Right lobe of liver (tissue), 6 donors: ENCODE results near the gene NUPR1. TPM values are rescaled to one million over a fixed set of nuclear protein-coding genes. Genes with fewer than 3 reads are reported as not detected.

Experiments used
- ATAC-seq, 4 donors: fragments of 200-7000 bp; cut with Tn5 transposase; one replicate each; pipeline ENCODE4 v1.9.1; 2020; ENCODE audit warnings: mild to moderate bottlenecking in 4 of 4, moderate library complexity in 4 of 4
- DNase-seq, 3 donors: peaks; one replicate each; pipeline ENCODE4 v3.0.0-alpha.2; 2020
- H3K27ac ChIP-seq, 3 donors: fragments of 200-600 bp; one replicate each; pipeline ENCODE4 v1.8.0; 2022
- H3K27me3 ChIP-seq, 2 donors: fragments of 200-600 bp; one replicate each; pipeline ENCODE4 v1.8.0; 2022
- H3K36me3 ChIP-seq, 4 donors: fragments of 200-600 bp; sonication (generic) in 1 of 4; one replicate each; pipeline versions ENCODE4 v1.5.1 to v1.8.0; 2017 to 2022; ENCODE audit warnings: control low read depth in 1 of 4
- H3K4me1 ChIP-seq, 4 donors: fragments of 200-600 bp; sonication (generic) in 1 of 4; one replicate each; pipeline versions ENCODE4 v1.5.1 to v1.8.0; 2017 to 2022; ENCODE audit warnings: control low read depth in 1 of 4
- H3K4me3 ChIP-seq, 3 donors: fragments of 200-600 bp; one replicate each; pipeline ENCODE4 v1.8.0; 2022
- H3K9me3 ChIP-seq, 4 donors: fragments of 200-600 bp; sonication (generic) in 1 of 4; one replicate each; pipeline versions ENCODE4 v1.5.1 to v1.8.0; 2017 to 2022; ENCODE audit warnings: control low read depth in 1 of 4
- CTCF ChIP-seq, 4 donors: fragments of 200-600 bp in 3 of 4; fragments of 450-650 bp in 1 of 4; IDR thresholded peaks; one replicate each; pipeline versions ENCODE4 v1.5.1 to v1.8.0; 2016 to 2022; ENCODE audit warnings: antibody characterized with exemption in 4 of 4, mild to moderate bottlenecking in 2 of 4
- POLR2A ChIP-seq: fragments of 450-650 bp; IDR thresholded peaks from one replicate; pipeline ENCODE4 v1.6.1; 2017; ENCODE audit warnings: antibody characterized with exemption, mild to moderate bottlenecking
- WGBS: methylation state at CpG from one replicate; pipeline ENCODE4 v1.1.6; 2018; ENCODE audit warnings: low coverage, low lambda C conversion rate; ENCODE audit not compliant: insufficient coverage; ENCODE audit errors: missing lambda C conversion rate; 5-methylcytosine and 5-hydroxymethylcytosine counted together
- intact Hi-C, 2 donors: fragments of 100-400 bp; cut with DNase I; formaldehyde crosslinking; loops; one replicate each; pipeline versions ENCODE4 v1.11.2 to v1.14.1; 2022
- total RNA-seq, 6 experiments: library from RNA; depleted of rRNA in 2 of 6; stranded (reverse); fragments of >200 nt in 2 of 6; fragmentation: NEBNext Ultra II Directional in 3 of 6; extraction: Animal tissue kit (Norgen Biotek cat#: 25700) in 3 of 6; gene quantifications; one replicate each; pipeline versions ENCODE4 v1.1.0 to v1.2.4, GENCODE V29; 2016 to 2023
- donor health status: DM: no; HTN: yes; CAD: no.
- donor health status: DM: no; HTN: no; CAD: no.
- donor health status: DM: no; HTN: no; CAD: no.
- donor health status: DM: no; HTN: yes; CAD: no.
- donor health status: DM: no; HTN: yes; CAD: no.

The NUPR1 gene
- total RNA-seq, 6 experiments from 2014 or later: 33.4 to 188 (median 80.7) TPM

GRCh38 chr16:28498666-28499381, 40.0 kb downstream of the NUPR1 start:
- ATAC-seq (no peak), DNase-seq (no peak)
- Histone ChIP-seq H3K9me3 (no peaks in the 10 kb centered on the region), H3K4me3 (no peak overlapping the region), H3K4me1 (no peaks in the 10 kb centered on the region), H3K27ac (no peak overlapping the region), H3K27me3 (no peaks in the 10 kb centered on the region), H3K36me3 (peaks cover 0 to 9% (median 0%) of the 10 kb centered on the region in 4 donors)
- intact Hi-C loops: loop anchor here in 1 of 2 donors (10.0 kb wide), 1 partner anchor 56 kb away; the partner anchor contains the start of gene SGF29
- WGBS: 92% methylated on average over 8 of the region's 15 CpGs
- TF ChIP-seq CTCF (IDR thresholded peaks at IDR 0.05): no peak
- no peak for TF ChIP-seq POLR2A

GRCh38 chr16:28497861-28498599, 40.7 kb downstream of the NUPR1 start:
- Histone ChIP-seq H3K27me3 (no peaks in the 10 kb centered on the region), H3K4me1 (no peaks in the 10 kb centered on the region), H3K4me3 (no peak overlapping the region), H3K27ac (no peak overlapping the region), H3K9me3 (no peaks in the 10 kb centered on the region), H3K36me3 (peaks cover 0 to 9% (median 0%) of the 10 kb centered on the region in 4 donors)
- DNase-seq (no peak), ATAC-seq (no peak)
- TF ChIP-seq POLR2A: no peak
- no peak for TF ChIP-seq CTCF (IDR thresholded peaks at IDR 0.05)
- intact Hi-C loops: loop anchor here in 1 of 2 donors (10.0 kb wide), 1 partner anchor 57 kb away; the partner anchor contains the start of gene SGF29
- no CpG with 5 or more reads among the region's 33 CpGs for WGBS

DNA sequence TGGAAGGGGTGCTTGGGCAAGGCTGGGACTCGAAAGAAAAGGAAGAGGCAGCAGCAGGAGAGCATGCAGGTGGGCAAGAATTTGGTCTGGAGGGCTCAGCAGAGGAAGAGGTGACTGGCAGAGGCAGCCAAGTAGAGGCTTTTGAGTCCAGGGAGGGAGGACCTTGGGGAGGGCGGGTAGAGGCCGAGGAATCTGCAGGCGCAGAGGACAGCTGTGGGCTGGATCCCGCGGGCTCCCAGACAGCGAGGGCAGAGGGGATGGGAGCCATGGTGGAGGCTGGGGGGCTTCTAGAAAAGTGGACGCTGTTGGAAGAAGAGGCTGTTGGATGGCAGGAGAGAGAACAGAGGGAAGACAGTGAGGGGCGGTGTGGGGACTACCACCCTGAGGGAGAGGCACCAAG, 41.4 kb downstream of the NUPR1 start:
- no peaks in the 10 kb centered on the region for H3K27me3 ChIP-seq
- H3K27ac ChIP-seq: no peak overlapping the region
- H3K4me3 ChIP-seq: no peak overlapping the region
- TF ChIP-seq CTCF (IDR thresholded peaks at IDR 0.05): no peak
- no peak for TF ChIP-seq POLR2A
- peaks cover 0 to 9% (median 0%) of the 10 kb centered on the region in 4 donors for H3K36me3 ChIP-seq
- peaks cover 0 to 4% (median 0%) of the 10 kb centered on the region in 4 donors for H3K4me1 ChIP-seq
- 98% methylated on average over 6 of the region's 9 CpGs for WGBS
- intact Hi-C loops: loop anchor here in 1 of 2 donors (10.0 kb wide), 1 partner anchor 57 kb away; the partner anchor contains the start of gene SGF29
- H3K9me3 ChIP-seq: no peaks in the 10 kb centered on the region
- DNase-seq (no peak), ATAC-seq (no peak)

GRCh38 chr16:28496844-28497243, 41.9 kb downstream of the NUPR1 start:
- Histone ChIP-seq H3K36me3 (peaks cover 0 to 9% (median 0%) of the 10 kb centered on the region in 4 donors), H3K4me3 (no peak overlapping the region), H3K27me3 (no peaks in the 10 kb centered on the region), H3K4me1 (peaks cover 0 to 5% (median 0%) of the 10 kb centered on the region in 4 donors), H3K27ac (no peak overlapping the region), H3K9me3 (no peaks in the 10 kb centered on the region)
- ATAC-seq (no peak), DNase-seq (no peak)
- 75% methylated on average over 18 of the region's 19 CpGs for WGBS
- intact Hi-C loops: loop anchor here in 1 of 2 donors (10.0 kb wide), 1 partner anchor 58 kb away; the partner anchor contains the start of gene SGF29
- TF ChIP-seq POLR2A: no peak
- TF ChIP-seq CTCF (IDR thresholded peaks at IDR 0.05): no peak
